Kidney glomerular epithelial cell (primary cell): ENCODE data around the gene GJD2.

Experiments
- DNase-seq: peaks from one replicate; lab custom pipeline; 2025; lab: John Stamatoyannopoulos, UW

Gene GJD2

GRCh38 chr15:34754674-34755418 is at the start of gene GJD2:
Gene GJD2, minus strand, starts transcription at chr15:34754998. Its CDS starts 510 bp downstream, at chr15:34754488.
- DNase-seq = no peak

GRCh38 chr15:34804113-34804512 is 49.3 kb upstream of the GJD2 start:
- no peak for DNase-seq

GRCh38 chr15:34802803-34803750 is 48.3 kb upstream of the GJD2 start:
- DNase-seq = no peak

GRCh38 chr15:34802371-34802770 is 47.6 kb upstream of the GJD2 start:
- DNase-seq = no peak

- no peak for DNase-seq
Observed at GRCh38 chr15:34799149-34800101, 44.6 kb upstream of the GJD2 start.

GRCh38 chr15:34796847-34797435 is 42.1 kb upstream of the GJD2 start:
- no peak for DNase-seq

- DNase-seq = no peak
Observed at GRCh38 chr15:34795267-34796081, 40.7 kb upstream of the GJD2 start, which contains the start of gene ACTC1. Gene ACTC1, minus strand, starts transcription at chr15:34795549. Its CDS starts 741 bp downstream, at chr15:34794808.

- DNase-seq = no peak
Observed at GRCh38 chr15:34794590-34795206, 39.9 kb upstream of the GJD2 start.

GRCh38 chr15:34793901-34794300 is 39.1 kb upstream of the GJD2 start:
- no peak for DNase-seq

- DNase-seq = no peak
Observed at GRCh38 chr15:34793071-34793470, 38.3 kb upstream of the GJD2 start.

- no peak for DNase-seq
Observed at GRCh38 chr15:34791701-34792100, 36.9 kb upstream of the GJD2 start.

- no peak for DNase-seq
Observed at GRCh38 chr15:34790121-34790520, 35.3 kb upstream of the GJD2 start.

- no peak for DNase-seq
Observed at GRCh38 chr15:34789326-34789725, 34.5 kb upstream of the GJD2 start.

- DNase-seq = no peak
Observed at GRCh38 chr15:34786206-34786605, 31.4 kb upstream of the GJD2 start.

GRCh38 chr15:34783991-34784390 is 29.2 kb upstream of the GJD2 start:
- DNase-seq = no peak

GRCh38 chr15:34783431-34783830 is 28.6 kb upstream of the GJD2 start:
- no peak for DNase-seq

- no peak for DNase-seq
Observed at GRCh38 chr15:34782901-34783300, 28.1 kb upstream of the GJD2 start.

GRCh38 chr15:34780725-34781124 is 25.9 kb upstream of the GJD2 start:
- no peak for DNase-seq

- no peak for DNase-seq
Observed at GRCh38 chr15:34776606-34777105, 21.9 kb upstream of the GJD2 start.

GRCh38 chr15:34773917-34774316 is 19.1 kb upstream of the GJD2 start:
- no peak for DNase-seq
